ENCODE results near the gene FAM83F. TPM values are rescaled to one million over a fixed set of nuclear protein-coding genes. Genes with fewer than 3 reads are reported as not detected.

The FAM83F gene
- polyA plus RNA-seq, 1 experiment, result not detected

DNA sequence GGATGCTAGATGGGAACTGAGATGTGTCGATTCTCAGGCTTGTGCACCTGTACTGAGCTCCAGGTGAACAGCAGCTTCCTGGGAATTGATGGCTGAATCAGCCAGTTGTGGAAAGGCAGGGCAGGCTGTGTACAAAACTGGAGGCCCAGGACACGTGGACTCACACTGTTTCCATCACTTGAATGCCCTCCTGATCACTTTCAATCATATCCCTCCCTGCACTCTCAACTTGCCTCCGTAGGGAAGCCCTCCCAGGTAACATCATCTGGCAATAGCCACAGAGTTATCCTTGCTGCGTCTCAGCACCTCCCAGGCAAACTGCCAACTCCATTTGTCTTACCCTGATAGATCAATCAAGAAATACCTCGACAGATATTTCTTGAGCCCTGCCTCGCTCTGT, 10.1 kb downstream of the FAM83F start:
- TF ChIP-seq, protein P1, sequence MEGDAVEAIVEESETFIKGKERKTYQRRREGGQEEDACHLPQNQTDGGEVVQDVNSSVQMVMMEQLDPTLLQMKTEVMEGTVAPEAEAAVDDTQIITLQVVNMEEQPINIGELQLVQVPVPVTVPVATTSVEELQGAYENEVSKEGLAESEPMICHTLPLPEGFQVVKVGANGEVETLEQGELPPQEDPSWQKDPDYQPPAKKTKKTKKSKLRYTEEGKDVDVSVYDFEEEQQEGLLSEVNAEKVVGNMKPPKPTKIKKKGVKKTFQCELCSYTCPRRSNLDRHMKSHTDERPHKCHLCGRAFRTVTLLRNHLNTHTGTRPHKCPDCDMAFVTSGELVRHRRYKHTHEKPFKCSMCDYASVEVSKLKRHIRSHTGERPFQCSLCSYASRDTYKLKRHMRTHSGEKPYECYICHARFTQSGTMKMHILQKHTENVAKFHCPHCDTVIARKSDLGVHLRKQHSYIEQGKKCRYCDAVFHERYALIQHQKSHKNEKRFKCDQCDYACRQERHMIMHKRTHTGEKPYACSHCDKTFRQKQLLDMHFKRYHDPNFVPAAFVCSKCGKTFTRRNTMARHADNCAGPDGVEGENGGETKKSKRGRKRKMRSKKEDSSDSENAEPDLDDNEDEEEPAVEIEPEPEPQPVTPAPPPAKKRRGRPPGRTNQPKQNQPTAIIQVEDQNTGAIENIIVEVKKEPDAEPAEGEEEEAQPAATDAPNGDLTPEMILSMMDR (IDR thresholded peaks at IDR 0.05; ENCODE audit: insufficient read depth, low read depth, low read length), result no peak
- H3K36me3 ChIP-seq (ENCODE audit: control insufficient read depth, insufficient read depth, low read length), result no peaks in the 10 kb centered on the region
- peaks cover 9% of the 10 kb centered on the region for H3K27me3 ChIP-seq (ENCODE audit: control insufficient read depth, insufficient read depth, low read length)
- CTCF ChIA-PET, result interaction anchor here (2.5 kb wide), 1 partner anchor 20 kb away, joined by 11 read pairs; no protein-coding TSS in a partner anchor
- H3K4me3 ChIP-seq (ENCODE audit: low read depth, low read length), result no peak overlapping the region
- no peak for DNase-seq (ENCODE audit: low read depth)
- POLR2A ChIA-PET, result no interaction called here

DNA sequence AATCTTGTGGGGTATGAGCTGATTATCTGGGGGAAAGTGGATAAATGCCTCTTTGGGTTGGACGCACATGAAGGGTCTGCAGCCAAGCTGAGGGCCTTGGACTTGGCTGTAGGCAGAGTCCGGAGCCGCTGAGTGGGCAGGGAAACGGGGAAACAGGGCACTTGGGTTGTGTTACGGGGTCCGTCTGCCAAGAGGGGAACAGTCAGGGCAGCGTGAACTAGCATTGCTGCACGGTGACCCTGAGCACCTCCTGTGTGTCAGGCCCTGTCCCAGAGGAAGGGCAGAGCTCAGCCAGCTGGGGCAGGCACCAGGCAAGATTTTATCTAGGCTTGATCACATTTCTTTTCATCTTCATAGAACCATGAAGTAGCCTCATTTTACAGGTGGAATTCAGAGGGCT, 11.9 kb downstream of the FAM83F start:
- TF ChIP-seq, protein P1 (IDR thresholded peaks at IDR 0.05; ENCODE audit: insufficient read depth, low read depth, low read length), result no peak
- DNase-seq (ENCODE audit: low read depth), result no peak
- Histone ChIP-seq H3K36me3 (ENCODE audit: control insufficient read depth, insufficient read depth, low read length) (no peaks in the 10 kb centered on the region), H3K27me3 (ENCODE audit: control insufficient read depth, insufficient read depth, low read length) (peaks cover 8% of the 10 kb centered on the region), H3K4me3 (ENCODE audit: low read depth, low read length) (no peak overlapping the region)
- ChIA-PET POLR2A (no interaction called here), CTCF (interaction anchor here (0.5 to 2.5 kb wide), 2 partner anchors 18 to 476 kb away, joined by 3 to 11 read pairs; no protein-coding TSS in a partner anchor)

DNA sequence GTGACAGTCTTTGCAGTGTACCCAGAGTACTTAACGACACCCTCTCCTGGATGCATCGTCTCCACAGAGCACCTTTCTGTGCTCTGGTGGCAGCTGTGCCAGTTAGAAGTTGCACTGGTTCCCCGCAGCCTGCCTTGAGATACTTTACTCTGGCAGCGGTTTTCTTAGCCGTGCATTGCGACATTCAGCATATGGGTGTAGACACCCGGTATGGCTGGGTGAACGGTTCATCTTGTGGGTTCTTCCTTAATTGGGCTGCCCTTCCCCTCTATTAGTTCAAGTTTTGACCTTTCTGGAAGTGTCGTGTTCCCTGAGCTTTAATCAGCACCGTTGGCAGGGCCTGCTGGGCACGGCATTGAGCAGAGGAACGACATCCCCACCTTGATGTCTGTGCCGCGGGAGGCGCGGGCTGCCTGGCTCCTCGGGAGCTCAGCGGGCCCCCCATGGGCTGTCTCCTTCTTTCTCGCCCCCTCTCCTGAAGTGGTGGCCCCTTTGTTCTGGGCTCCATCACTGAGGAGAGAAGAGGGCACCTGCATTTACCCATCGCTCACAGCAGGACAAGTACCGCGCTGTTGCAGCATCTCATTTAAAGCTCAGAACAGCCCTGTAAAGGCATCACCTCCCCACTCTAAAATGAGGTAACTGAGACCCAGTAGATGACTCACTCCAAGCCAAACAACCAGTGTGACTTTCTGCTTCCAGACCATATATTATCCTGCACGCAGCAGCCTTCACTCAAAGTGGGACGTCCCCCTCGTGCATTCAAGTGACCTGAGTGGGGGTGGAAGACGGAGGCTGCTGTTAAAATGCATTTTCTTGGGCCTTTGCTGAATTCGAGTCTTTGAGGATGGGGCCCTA, 13.3 kb downstream of the FAM83F start:
- TF ChIP-seq, protein P1 (IDR thresholded peaks at IDR 0.05; ENCODE audit: insufficient read depth, low read depth, low read length), result no peak
- peaks cover 3% of the 10 kb centered on the region for H3K27me3 ChIP-seq (ENCODE audit: control insufficient read depth, insufficient read depth, low read length)
- H3K4me3 ChIP-seq (ENCODE audit: low read depth, low read length), result no peak overlapping the region
- no peaks in the 10 kb centered on the region for H3K36me3 ChIP-seq (ENCODE audit: control insufficient read depth, insufficient read depth, low read length)
- CTCF ChIA-PET, result interaction anchor here (1.5 kb wide), 1 partner anchor 11 kb away, joined by 5 read pairs; no protein-coding TSS in a partner anchor
- DNase-seq (ENCODE audit: low read depth), result no peak
- POLR2A ChIA-PET, result no interaction called here

DNA sequence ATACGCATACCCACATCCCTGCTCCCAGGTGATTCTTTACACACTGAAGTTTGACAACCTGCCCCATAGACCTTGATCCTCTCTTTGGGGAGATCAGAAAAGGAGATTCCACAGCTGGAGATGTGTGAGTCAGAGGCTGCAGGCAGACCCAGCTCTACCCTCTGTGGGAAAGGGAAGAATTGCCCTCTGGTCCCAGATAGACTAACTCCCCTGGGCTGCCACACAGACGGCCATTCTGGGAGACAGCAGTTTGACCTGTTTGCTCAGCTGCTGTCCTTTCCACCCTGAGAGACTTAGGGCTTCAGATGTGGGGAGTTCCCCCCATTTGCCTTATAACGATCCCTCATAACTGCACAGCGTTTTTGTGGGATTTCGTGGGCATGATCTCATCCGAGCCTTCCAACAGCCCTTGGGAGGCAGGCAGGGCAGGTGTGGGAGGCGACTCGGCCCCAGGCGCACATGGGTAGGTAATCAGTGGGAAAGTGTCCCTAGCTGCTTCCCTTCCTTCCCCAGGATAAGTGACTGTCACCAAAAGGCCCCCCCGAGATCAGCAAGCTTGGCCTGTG, 14.1 kb downstream of the FAM83F start:
- CTCF ChIA-PET, result interaction anchor here (1.2 to 1.5 kb wide), 2 partner anchors 12 to 465 kb away, joined by 3 to 5 read pairs; no protein-coding TSS in a partner anchor
- DNase-seq (ENCODE audit: low read depth), result no peak
- TF ChIP-seq, protein P1 (IDR thresholded peaks at IDR 0.05; ENCODE audit: insufficient read depth, low read depth, low read length), result no peak
- Histone ChIP-seq H3K27me3 (ENCODE audit: control insufficient read depth, insufficient read depth, low read length) (peaks cover 3% of the 10 kb centered on the region), H3K4me3 (ENCODE audit: low read depth, low read length) (no peak overlapping the region), H3K36me3 (ENCODE audit: control insufficient read depth, insufficient read depth, low read length) (no peaks in the 10 kb centered on the region)
- POLR2A ChIA-PET, result no interaction called here

DNA sequence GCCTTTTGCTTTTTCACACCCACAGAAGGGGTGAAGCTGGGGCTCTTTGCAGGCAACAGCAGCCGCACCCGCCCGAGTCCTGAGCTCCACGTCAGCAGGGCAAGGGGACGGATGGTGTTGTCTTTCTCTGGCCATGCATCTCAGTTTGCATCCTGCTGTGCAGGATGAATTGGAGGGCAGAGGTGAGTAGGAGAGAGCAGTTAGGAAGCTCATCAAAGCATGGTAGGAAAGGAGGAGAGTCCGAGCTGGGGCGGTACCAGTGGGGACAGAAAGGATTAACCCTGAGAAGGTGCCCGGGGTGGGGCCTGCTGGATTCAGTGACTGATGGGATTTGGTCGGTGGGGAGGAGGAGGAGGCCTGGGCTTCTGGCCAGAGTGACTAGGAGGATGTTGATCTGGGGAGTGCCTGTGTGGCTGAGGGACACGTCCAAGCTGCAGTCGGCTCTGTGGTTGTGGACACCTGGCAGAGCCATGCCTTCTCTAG, 14.6 kb downstream of the FAM83F start:
- TF ChIP-seq, protein P1 (IDR thresholded peaks at IDR 0.05; ENCODE audit: insufficient read depth, low read depth, low read length), result no peak
- H3K27me3 ChIP-seq (ENCODE audit: control insufficient read depth, insufficient read depth, low read length), result peaks cover 3% of the 10 kb centered on the region
- ChIA-PET CTCF (interaction anchor here (1.0 to 1.5 kb wide), 3 partner anchors 13 to 466 kb away, joined by 3 to 5 read pairs (median 3); no protein-coding TSS in a partner anchor), POLR2A (no interaction called here)
- H3K36me3 ChIP-seq (ENCODE audit: control insufficient read depth, insufficient read depth, low read length), result no peaks in the 10 kb centered on the region
- DNase-seq (ENCODE audit: low read depth), result no peak
- no peak overlapping the region for H3K4me3 ChIP-seq (ENCODE audit: low read depth, low read length)
